Measurements from ENCODE around the gene WDFY1.

Gene WDFY1

GRCh38 chr2:223957092-223957851 is 12.1 kb upstream of the WDFY1 start, which contains the start of gene MRPL44 (continued):
- peak; percentile 87 for TF ChIP-seq INSM2 (tag by site-specific recombination; IDR thresholded peaks at IDR 0.05)
- peak; percentile 45 for TF ChIP-seq ZFHX2 (tag by site-specific recombination; conservative IDR thresholded peaks at IDR 0.05)
- no peak; the same call in 1 of the 2 replicates for TF ChIP-seq ZBTB44 (tag by site-specific recombination; IDR thresholded peaks at IDR 0.05)
- TF ChIP-seq GLI2 (tag by site-specific recombination; IDR thresholded peaks at IDR 0.05; ENCODE audit: borderline replicate concordance, low read depth), result no peak
- peak; percentile 97 for TF ChIP-seq ZNF2 (tag by site-specific recombination; IDR thresholded peaks at IDR 0.05)
- no peak for TF ChIP-seq ZNF426 (tag by site-specific recombination; IDR thresholded peaks at IDR 0.05)
- no peak for TF ChIP-seq ZNF837 (tag by site-specific recombination; IDR thresholded peaks at IDR 0.05)
- 0 out of 2 replicates have a peak, but pooled peaks have one; percentile 9 for TF ChIP-seq ZBTB1 (tag by site-specific recombination; IDR thresholded peaks at IDR 0.05)
- TF ChIP-seq ZBTB48 (tag by site-specific recombination; IDR thresholded peaks at IDR 0.05), result 0 out of 2 replicates have a peak, but pooled peaks have one; percentile 51
- TF ChIP-seq OVOL3 (tag by site-specific recombination; IDR thresholded peaks at IDR 0.05), result peak; percentile 84
- no peak for TF ChIP-seq ZNF596 (tag by site-specific recombination; IDR thresholded peaks at IDR 0.05)
- no peak for TF ChIP-seq ZNF473 (tag by site-specific recombination; IDR thresholded peaks at IDR 0.05)
- peak; percentile 49 for TF ChIP-seq ZNF341 (tag by site-specific recombination; IDR thresholded peaks at IDR 0.05; ENCODE audit: low read depth)
- TF ChIP-seq TCF7L2 (IDR thresholded peaks at IDR 0.05; ENCODE audit: borderline replicate concordance, low read depth, low read length), result no peak
- TF ChIP-seq ZNF521 (tag by site-specific recombination; IDR thresholded peaks at IDR 0.05), result no peak
- peak; percentile 95 for TF ChIP-seq GLI4 (tag by site-specific recombination; IDR thresholded peaks at IDR 0.05)
- TF ChIP-seq ZNF280D (tag by site-specific recombination; IDR thresholded peaks at IDR 0.05), result peak; percentile 75
- no peak for TF ChIP-seq ZNF133 (tag by site-specific recombination; IDR thresholded peaks at IDR 0.05)
- peak; percentile 95 for TF ChIP-seq PRDM1 (tag by site-specific recombination; IDR thresholded peaks at IDR 0.05)

GRCh38 chr2:223956300-223956699 is 11.2 kb upstream of the WDFY1 start:
- Histone ChIP-seq H3K36me3 (ENCODE audit: control insufficient read depth in 2 of 2, insufficient read depth in 1 of 2, low read length in 2 of 2) (peaks cover 4 to 20% of the 10 kb centered on the region in 2 experiments), H3K4me1 (ENCODE audit: control insufficient read depth, insufficient read depth, low read length) (peaks cover 17% of the 10 kb centered on the region), H3K4me3 (ENCODE audit: low read depth, low read length) (no peak overlapping the region), H3K27ac (ENCODE audit: extremely low read depth, low read depth, low read length) (no peak overlapping the region), H3K9me3 (ENCODE audit: control insufficient read depth, insufficient read depth, low read depth, low read length) (no peaks in the 10 kb centered on the region)
- CTCF ChIA-PET, result no interaction called here
- POLR2A ChIA-PET, result interaction anchor here (1.2 kb wide), 1 partner anchor 11 kb away, joined by 4 read pairs; the partner anchor contains the start of gene WDFY1
- TF ChIP-seq ZNF843 (tag by site-specific recombination; IDR thresholded peaks at IDR 0.05) (no peak), ZNF585B (tag by site-specific recombination; IDR thresholded peaks at IDR 0.05) (no peak), ZSCAN23 (tag by site-specific recombination; IDR thresholded peaks at IDR 0.05) (no peak), GLI2 (tag by site-specific recombination; IDR thresholded peaks at IDR 0.05; ENCODE audit: borderline replicate concordance, low read depth) (no peak), ZNF404 (tag by site-specific recombination; IDR thresholded peaks at IDR 0.05) (no peak), ZNF664 (tag by site-specific recombination; IDR thresholded peaks at IDR 0.05) (no peak), MZF1 (tag by site-specific recombination; IDR thresholded peaks at IDR 0.05; ENCODE audit: borderline replicate concordance) (no peak), ZNF24 (tag by site-specific recombination; IDR thresholded peaks at IDR 0.05) (no peak), ZNF548 (tag by site-specific recombination; IDR thresholded peaks at IDR 0.05) (no peak), ZNF174 (tag by site-specific recombination; IDR thresholded peaks at IDR 0.05) (no peak), ZBTB49 (tag by site-specific recombination; IDR thresholded peaks at IDR 0.05; ENCODE audit: low read depth) (no peak)
